ENCODE results near the gene ACOX2.
A peak's percentile ranks its signal among the peaks of the same experiment; 100 is the strongest.
"Not testable (repeated sequence)": the region's sequence is repeated elsewhere in the genome, so short reads cannot be mapped to it uniquely, and the experiment has no call there.

The ACOX2 gene

GRCh38 chr3:58534592-58535494, 2.1 kb downstream of the ACOX2 start:
- DNase-seq: no peak

- peak; percentile 74 for DNase-seq
Observed at GRCh38 chr3:58532794-58533220, 4.2 kb downstream of the ACOX2 start.

GRCh38 chr3:58531956-58532355, 5.0 kb downstream of the ACOX2 start:
- DNase-seq: peak; percentile 19

GRCh38 chr3:58531555-58531954, 5.4 kb downstream of the ACOX2 start:
- no peak for DNase-seq

DNA sequence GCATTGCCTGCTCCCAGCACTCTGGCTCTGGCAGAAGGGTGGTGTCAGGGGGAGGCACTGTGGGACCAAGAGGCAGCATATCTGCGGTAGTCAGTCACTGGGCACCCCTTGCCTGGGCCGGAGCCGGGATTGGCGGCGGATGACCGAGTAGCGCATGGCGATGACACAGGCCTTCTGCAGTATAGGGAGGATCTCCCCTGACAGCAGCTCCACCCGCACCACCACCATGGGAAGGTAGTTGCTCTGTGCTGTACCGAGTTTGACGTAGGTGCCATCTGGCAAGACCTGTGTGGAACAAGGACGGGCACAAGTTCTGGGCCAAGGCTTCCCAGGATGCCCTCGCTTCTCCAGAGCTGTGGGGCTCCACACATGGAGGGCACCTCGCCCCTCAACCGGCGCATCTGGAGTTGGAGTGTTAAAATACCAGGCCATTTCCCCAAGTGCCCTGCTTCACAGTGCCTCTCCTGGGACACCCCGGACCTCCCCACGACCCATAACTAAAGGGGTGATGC, 6.6 kb downstream of the ACOX2 start:
- no peak for DNase-seq

GRCh38 chr3:58529516-58530353, 7.3 kb downstream of the ACOX2 start:
- DNase-seq: peak; percentile 33

GRCh38 chr3:58528629-58529028, 8.4 kb downstream of the ACOX2 start:
- DNase-seq: peak; percentile 35

GRCh38 chr3:58527440-58527839, 9.6 kb downstream of the ACOX2 start:
- not testable (repeated sequence) for DNase-seq

- peak; percentile 87 for DNase-seq
Observed at GRCh38 chr3:58526515-58526957, 10.5 kb downstream of the ACOX2 start.

GRCh38 chr3:58524326-58524888, 12.6 kb downstream of the ACOX2 start:
- no peak for DNase-seq

GRCh38 chr3:58522759-58523425, 14.1 kb downstream of the ACOX2 start:
- no peak for DNase-seq

DNA sequence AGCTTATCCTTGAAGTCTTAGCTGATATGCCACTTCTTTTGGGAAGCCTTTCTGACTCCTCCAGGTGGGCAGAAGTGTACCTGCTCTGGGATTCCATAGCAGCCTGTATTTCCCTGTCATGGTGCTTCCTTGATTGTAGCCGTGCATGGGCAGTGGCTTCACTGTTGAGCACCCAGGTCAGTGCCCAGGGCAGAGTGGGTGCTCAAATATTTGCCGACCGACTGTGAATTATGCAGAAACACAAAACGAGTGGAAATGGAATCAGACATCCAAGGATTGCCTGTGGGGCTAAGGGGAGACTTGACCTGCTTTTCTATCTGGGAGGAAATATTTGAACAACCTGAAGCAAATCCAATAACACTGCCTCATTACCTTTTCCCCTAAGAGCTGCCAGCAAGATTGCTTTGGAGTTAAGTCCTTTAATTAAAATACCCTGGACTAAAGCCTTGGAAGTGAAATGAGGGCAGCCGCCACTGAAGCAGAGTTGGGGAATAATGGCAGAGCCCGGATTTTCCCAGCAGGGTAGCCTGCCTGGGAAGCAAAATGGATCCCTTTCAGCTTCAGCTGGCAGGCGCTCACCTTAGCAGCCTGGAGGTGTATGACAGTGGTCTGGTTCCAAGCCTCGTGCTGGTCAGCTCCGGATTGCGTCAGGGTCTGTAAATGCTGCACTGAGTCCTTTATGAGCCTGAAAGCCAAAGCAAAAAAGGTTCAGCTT, 14.9 kb downstream of the ACOX2 start:
- no peak for DNase-seq

DNA sequence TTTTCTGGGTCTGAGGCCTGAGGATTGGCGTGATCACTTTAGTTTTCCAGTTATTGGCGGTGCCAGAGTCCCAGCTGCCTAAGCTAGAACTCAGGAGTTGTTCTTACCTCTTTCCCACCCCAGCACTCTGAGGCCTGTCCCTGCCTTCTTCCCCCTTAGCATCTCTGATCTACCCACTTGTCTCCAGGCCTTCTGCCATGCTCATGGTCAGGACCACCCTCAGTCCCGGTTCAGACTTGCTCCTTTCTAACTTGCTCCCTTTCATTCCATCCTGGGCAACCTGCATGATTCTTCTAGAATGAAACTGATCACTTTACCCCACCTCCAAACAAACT, 15.7 kb downstream of the ACOX2 start:
- no peak for DNase-seq

GRCh38 chr3:58520403-58521335, 16.3 kb downstream of the ACOX2 start:
- peak; percentile 32 for DNase-seq

- DNase-seq: no peak
Observed at GRCh38 chr3:58519668-58520402, 17.2 kb downstream of the ACOX2 start.

DNA sequence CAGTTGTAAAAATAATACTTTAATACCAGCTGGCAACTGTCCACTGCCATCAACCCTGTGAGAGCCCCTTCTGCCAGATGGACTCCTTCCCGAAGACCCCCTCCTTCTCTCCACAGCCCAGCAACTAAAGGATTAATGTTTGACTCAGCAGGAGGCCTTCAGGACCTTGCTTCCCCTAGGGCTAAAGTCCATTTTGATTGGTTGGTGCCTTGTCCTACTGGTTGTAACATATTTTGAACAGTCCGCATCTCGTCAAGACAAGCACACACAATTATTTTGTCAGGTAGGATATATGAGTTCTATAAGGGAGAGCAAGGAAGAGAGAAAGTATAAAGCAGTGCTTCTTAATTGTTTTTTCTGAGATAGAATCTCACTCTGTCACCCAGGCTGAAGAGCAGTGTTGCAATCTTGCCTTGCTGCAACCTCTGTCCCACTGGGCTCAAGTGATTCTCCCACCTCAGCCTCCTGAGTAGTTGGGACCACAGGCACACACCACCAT, 18.6 kb downstream of the ACOX2 start:
- no peak for DNase-seq

DNA sequence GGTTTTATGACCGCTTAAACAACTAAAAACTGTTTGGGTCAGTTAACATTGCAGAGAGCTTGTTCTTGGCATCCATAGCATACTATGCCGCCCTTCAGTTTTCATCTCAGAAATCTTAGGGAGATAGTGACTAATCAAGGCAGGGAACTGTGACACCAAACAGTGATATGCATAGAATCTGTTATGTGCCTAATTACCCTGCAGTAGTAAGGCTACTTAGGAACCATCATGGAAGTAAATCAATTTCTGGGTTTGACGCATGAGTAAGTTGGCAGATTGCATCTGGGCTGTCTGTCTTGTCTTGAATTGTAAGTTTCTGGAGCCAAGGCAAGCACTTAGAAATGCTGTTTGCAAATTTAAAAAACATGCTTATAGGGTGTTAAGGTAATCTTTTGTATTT, 22.6 kb downstream of the ACOX2 start:
- no peak for DNase-seq

DNA sequence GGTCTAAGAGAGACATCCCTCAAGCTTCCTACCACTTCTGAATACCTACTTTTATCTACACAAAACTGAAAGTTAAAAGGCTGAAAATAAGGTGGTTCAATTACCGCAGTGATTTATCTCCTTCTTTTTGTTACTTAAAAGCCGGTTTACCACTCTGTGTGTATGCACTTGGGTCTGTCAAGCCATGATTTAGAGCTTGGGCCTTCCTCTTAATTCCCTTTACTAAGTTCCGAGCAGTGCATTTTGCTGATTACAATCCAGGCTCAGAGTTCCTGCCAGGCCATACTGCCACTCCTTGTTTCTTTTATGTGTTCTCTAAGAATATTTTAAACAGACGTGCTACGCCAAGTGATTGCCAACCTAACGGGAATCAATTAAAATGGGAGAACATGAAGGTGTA, 28.6 kb downstream of the ACOX2 start:
- no peak for DNase-seq

GRCh38 chr3:58507356-58508078, 29.5 kb downstream of the ACOX2 start:
- no peak for DNase-seq

Data from fibroblast of skin of scalp (primary cell).